WTC11 (cell line): ENCODE data around the gene OR10AG1. TPM values are rescaled to one million over a fixed set of nuclear protein-coding genes. Genes with fewer than 3 reads are reported as not detected.

Source experiments
- ATAC-seq: fragments of 200-7000 bp; cut with Tn5 transposase; 2 replicates; pipeline ENCODE4 v1.10.0; 2021; ENCODE audit warnings: mild to moderate bottlenecking, moderate library complexity
- CTCF ChIA-PET: fragments of 300-600 bp; sonication (Branson Sonifier 250); formaldehyde crosslinking; loops from one replicate; lab custom pipeline; 2021; ENCODE audit warnings: antibody characterized with exemption; lab: Charles Lee
- POLR2A ChIA-PET: fragments of 350-600 bp; sonication (Branson Sonifier 250); formaldehyde crosslinking; loops from one replicate; lab custom pipeline; 2021; ENCODE audit warnings: antibody characterized with exemption; lab: Charles Lee
- DNase-seq: peaks from one replicate; pipeline ENCODE4 v3.0.0; 2021; ENCODE audit warnings: low spot score
- H3K27ac Mint-ChIP-seq: 2 replicates; pipeline ENCODE4 v1.8.0; 2021; ENCODE audit warnings: mixed read lengths
- H3K27me3 Mint-ChIP-seq: 2 replicates; pipeline ENCODE4 v1.8.0; 2021; ENCODE audit warnings: low read depth, mild to moderate bottlenecking, moderate library complexity, mixed read lengths
- H3K36me3 Mint-ChIP-seq: 2 replicates; pipeline ENCODE4 v1.8.0; 2021; ENCODE audit warnings: mixed read lengths
- H3K4me1 Mint-ChIP-seq: 2 replicates; pipeline ENCODE4 v1.8.0; 2022; ENCODE audit warnings: mixed read lengths
- H3K4me3 Mint-ChIP-seq: 2 replicates; pipeline ENCODE4 v1.8.0; 2021; ENCODE audit warnings: mild to moderate bottlenecking, moderate library complexity, mixed read lengths
- H3K9me3 Mint-ChIP-seq: 2 replicates; pipeline ENCODE4 v1.8.0; 2021; ENCODE audit warnings: mixed read lengths
- ETV6 ChIP-seq: sonication (generic); formaldehyde crosslinking; IDR thresholded peaks from 2 replicates; pipeline ENCODE4 v1.8.1; 2022; ENCODE audit warnings: mild to moderate bottlenecking, missing genetic modification reagents
- GTF2I ChIP-seq: fragments of 250-450 bp; sonication (Bioruptor Pico); conservative IDR thresholded peaks from 2 replicates; pipeline ENCODE4 v1.4.0; 2021; ENCODE audit warnings: mild to moderate bottlenecking
- NFE2L1 ChIP-seq: sonication (generic); formaldehyde crosslinking; IDR thresholded peaks from 2 replicates; pipeline ENCODE4 v1.8.1; 2023; ENCODE audit warnings: missing genetic modification reagents
- NR2C2 ChIP-seq: sonication (generic); formaldehyde crosslinking; IDR thresholded peaks from 2 replicates; pipeline ENCODE4 v1.8.0; 2022; ENCODE audit warnings: mild to moderate bottlenecking, missing genetic modification reagents
- ZNF121 ChIP-seq: sonication (generic); formaldehyde crosslinking; IDR thresholded peaks from 2 replicates; pipeline ENCODE4 v1.8.0; 2023; ENCODE audit warnings: missing genetic modification reagents
- total RNA-seq: library from RNA; stranded (reverse); gene quantifications from 3 replicates; pipeline ENCODE4 v1.2.3, GENCODE V29; 2021
- TF ChIP-seq, protein P1 (sequence below): fragments of 250-450 bp; sonication (Bioruptor Pico); IDR thresholded peaks from 2 replicates; pipeline ENCODE4 v1.9.0; 2021; ENCODE audit warnings: mild to moderate bottlenecking, borderline replicate concordance
- TF ChIP-seq, protein P2 (sequence below): sonication (generic); formaldehyde crosslinking; IDR thresholded peaks from 2 replicates; pipeline ENCODE4 v1.8.1; 2022; ENCODE audit warnings: low read depth, mild to moderate bottlenecking, moderate library complexity, missing genetic modification reagents, borderline replicate concordance
- TF ChIP-seq, protein P3 (sequence below): sonication (generic); formaldehyde crosslinking; IDR thresholded peaks from 2 replicates; pipeline ENCODE4 v1.8.1; 2023; ENCODE audit warnings: mild to moderate bottlenecking, missing genetic modification reagents, borderline replicate concordance
- TF ChIP-seq, protein P4 (sequence below): sonication (generic); formaldehyde crosslinking; IDR thresholded peaks from 2 replicates; pipeline ENCODE4 v1.8.0; 2022; ENCODE audit warnings: mild to moderate bottlenecking, missing genetic modification reagents
- TF ChIP-seq, protein P5 (sequence below): sonication (generic); formaldehyde crosslinking; conservative IDR thresholded peaks from 2 replicates; pipeline ENCODE4 v1.8.1; 2023; ENCODE audit warnings: mild to moderate bottlenecking, low read depth, missing genetic modification reagents, moderate library complexity

The OR10AG1 gene
- total RNA-seq, 1 experiment from 2014 or later, result not detected

DNA sequence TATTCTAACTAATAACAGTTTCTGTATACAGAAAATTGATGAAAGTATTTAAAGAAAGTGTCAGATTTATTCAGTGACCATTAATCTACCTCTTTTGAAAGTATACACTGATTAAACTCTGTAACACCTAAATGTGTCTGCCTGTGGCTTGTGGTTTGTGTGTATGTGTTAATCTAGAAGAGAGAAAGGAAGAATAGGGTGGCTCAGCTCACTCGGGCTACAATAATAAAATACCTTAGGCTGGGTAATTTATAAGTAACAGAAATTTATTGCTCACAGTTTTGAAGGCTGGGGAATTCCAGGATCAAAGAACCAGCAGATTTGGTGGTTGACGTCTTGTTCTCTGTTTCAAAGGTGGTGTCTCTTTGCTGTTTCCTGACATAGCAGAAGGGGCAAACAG is 44.1 kb upstream of the OR10AG1 start (continued):
- TF ChIP-seq, protein P1, sequence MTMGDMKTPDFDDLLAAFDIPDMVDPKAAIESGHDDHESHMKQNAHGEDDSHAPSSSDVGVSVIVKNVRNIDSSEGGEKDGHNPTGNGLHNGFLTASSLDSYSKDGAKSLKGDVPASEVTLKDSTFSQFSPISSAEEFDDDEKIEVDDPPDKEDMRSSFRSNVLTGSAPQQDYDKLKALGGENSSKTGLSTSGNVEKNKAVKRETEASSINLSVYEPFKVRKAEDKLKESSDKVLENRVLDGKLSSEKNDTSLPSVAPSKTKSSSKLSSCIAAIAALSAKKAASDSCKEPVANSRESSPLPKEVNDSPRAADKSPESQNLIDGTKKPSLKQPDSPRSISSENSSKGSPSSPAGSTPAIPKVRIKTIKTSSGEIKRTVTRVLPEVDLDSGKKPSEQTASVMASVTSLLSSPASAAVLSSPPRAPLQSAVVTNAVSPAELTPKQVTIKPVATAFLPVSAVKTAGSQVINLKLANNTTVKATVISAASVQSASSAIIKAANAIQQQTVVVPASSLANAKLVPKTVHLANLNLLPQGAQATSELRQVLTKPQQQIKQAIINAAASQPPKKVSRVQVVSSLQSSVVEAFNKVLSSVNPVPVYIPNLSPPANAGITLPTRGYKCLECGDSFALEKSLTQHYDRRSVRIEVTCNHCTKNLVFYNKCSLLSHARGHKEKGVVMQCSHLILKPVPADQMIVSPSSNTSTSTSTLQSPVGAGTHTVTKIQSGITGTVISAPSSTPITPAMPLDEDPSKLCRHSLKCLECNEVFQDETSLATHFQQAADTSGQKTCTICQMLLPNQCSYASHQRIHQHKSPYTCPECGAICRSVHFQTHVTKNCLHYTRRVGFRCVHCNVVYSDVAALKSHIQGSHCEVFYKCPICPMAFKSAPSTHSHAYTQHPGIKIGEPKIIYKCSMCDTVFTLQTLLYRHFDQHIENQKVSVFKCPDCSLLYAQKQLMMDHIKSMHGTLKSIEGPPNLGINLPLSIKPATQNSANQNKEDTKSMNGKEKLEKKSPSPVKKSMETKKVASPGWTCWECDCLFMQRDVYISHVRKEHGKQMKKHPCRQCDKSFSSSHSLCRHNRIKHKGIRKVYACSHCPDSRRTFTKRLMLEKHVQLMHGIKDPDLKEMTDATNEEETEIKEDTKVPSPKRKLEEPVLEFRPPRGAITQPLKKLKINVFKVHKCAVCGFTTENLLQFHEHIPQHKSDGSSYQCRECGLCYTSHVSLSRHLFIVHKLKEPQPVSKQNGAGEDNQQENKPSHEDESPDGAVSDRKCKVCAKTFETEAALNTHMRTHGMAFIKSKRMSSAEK (CRISPR knock-in tag), result no peak
- TF ChIP-seq, protein P2, sequence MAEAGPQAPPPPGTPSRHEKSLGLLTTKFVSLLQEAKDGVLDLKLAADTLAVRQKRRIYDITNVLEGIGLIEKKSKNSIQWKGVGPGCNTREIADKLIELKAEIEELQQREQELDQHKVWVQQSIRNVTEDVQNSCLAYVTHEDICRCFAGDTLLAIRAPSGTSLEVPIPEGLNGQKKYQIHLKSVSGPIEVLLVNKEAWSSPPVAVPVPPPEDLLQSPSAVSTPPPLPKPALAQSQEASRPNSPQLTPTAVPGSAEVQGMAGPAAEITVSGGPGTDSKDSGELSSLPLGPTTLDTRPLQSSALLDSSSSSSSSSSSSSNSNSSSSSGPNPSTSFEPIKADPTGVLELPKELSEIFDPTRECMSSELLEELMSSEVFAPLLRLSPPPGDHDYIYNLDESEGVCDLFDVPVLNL (CRISPR knock-in tag), result no peak
- TF ChIP-seq GTF2I (CRISPR knock-in tag) (no peak), ETV6 (CRISPR knock-in tag) (no peak)

DNA sequence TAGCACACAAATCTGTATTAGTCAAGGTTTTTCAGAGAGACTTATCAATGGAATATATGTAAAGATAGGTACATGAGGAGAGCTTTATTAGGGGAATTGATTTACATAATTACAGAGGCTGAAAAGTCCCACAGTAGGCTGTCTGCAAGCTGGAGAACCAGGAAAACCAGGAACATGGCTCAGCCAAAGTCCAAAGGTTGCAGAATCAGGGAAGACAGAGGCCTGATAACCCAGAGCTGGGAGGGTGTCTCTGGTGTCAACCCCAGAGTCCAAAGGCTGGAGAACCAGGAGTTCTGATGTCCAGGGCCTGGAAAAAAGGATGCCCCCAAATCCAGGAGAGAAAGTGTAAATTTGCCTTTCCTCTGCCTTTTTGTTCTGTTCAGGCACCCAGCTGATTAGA is 41.0 kb upstream of the OR10AG1 start:
- no peaks in the 10 kb centered on the region for H3K4me1 Mint-ChIP-seq
- peaks cover 2% of the 10 kb centered on the region; the same call in 1 of the 2 replicates for H3K36me3 Mint-ChIP-seq
- POLR2A ChIA-PET, result no interaction called here

More for the DNA sequence above, 41.0 kb upstream of the OR10AG1 start:
- Mint-ChIP-seq H3K9me3 (peaks cover 14% of the 10 kb centered on the region), H3K4me3 (no peak overlapping the region), H3K27me3 (no peaks in the 10 kb centered on the region), H3K27ac (no peak overlapping the region)
- ATAC-seq, result no peak
- CTCF ChIA-PET, result no interaction called here
- TF ChIP-seq, protein P3, sequence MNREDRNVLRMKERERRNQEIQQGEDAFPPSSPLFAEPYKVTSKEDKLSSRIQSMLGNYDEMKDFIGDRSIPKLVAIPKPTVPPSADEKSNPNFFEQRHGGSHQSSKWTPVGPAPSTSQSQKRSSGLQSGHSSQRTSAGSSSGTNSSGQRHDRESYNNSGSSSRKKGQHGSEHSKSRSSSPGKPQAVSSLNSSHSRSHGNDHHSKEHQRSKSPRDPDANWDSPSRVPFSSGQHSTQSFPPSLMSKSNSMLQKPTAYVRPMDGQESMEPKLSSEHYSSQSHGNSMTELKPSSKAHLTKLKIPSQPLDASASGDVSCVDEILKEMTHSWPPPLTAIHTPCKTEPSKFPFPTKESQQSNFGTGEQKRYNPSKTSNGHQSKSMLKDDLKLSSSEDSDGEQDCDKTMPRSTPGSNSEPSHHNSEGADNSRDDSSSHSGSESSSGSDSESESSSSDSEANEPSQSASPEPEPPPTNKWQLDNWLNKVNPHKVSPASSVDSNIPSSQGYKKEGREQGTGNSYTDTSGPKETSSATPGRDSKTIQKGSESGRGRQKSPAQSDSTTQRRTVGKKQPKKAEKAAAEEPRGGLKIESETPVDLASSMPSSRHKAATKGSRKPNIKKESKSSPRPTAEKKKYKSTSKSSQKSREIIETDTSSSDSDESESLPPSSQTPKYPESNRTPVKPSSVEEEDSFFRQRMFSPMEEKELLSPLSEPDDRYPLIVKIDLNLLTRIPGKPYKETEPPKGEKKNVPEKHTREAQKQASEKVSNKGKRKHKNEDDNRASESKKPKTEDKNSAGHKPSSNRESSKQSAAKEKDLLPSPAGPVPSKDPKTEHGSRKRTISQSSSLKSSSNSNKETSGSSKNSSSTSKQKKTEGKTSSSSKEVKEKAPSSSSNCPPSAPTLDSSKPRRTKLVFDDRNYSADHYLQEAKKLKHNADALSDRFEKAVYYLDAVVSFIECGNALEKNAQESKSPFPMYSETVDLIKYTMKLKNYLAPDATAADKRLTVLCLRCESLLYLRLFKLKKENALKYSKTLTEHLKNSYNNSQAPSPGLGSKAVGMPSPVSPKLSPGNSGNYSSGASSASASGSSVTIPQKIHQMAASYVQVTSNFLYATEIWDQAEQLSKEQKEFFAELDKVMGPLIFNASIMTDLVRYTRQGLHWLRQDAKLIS (CRISPR knock-in tag), result no peak
- TF ChIP-seq, protein P4, sequence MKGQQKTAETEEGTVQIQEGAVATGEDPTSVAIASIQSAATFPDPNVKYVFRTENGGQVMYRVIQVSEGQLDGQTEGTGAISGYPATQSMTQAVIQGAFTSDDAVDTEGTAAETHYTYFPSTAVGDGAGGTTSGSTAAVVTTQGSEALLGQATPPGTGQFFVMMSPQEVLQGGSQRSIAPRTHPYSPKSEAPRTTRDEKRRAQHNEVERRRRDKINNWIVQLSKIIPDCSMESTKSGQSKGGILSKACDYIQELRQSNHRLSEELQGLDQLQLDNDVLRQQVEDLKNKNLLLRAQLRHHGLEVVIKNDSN (CRISPR knock-in tag), result no peak
- TF ChIP-seq ZNF121 (CRISPR knock-in tag), result no peak
- TF ChIP-seq, protein P5, sequence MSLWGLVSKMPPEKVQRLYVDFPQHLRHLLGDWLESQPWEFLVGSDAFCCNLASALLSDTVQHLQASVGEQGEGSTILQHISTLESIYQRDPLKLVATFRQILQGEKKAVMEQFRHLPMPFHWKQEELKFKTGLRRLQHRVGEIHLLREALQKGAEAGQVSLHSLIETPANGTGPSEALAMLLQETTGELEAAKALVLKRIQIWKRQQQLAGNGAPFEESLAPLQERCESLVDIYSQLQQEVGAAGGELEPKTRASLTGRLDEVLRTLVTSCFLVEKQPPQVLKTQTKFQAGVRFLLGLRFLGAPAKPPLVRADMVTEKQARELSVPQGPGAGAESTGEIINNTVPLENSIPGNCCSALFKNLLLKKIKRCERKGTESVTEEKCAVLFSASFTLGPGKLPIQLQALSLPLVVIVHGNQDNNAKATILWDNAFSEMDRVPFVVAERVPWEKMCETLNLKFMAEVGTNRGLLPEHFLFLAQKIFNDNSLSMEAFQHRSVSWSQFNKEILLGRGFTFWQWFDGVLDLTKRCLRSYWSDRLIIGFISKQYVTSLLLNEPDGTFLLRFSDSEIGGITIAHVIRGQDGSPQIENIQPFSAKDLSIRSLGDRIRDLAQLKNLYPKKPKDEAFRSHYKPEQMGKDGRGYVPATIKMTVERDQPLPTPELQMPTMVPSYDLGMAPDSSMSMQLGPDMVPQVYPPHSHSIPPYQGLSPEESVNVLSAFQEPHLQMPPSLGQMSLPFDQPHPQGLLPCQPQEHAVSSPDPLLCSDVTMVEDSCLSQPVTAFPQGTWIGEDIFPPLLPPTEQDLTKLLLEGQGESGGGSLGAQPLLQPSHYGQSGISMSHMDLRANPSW, result no peak
- TF ChIP-seq NFE2L1, result no peak
- no peak for TF ChIP-seq NR2C2 (CRISPR knock-in tag)
- no peak for DNase-seq
